B cell (primary cell): ENCODE results near the gene KDM3A. TPM values are rescaled to one million over a fixed set of nuclear protein-coding genes. Genes with fewer than 3 reads are reported as not detected.
A peak's percentile ranks its signal among the peaks of the same experiment; 100 is the strongest.
"Not testable (repeated sequence)": the region's sequence is repeated elsewhere in the genome, so short reads cannot be mapped to it uniquely, and the experiment has no call there.

Source experiments
- ATAC-seq: fragments of 200-7000 bp; cut with Tn5 transposase; one replicate; pipeline ENCODE4 v1.10.0; 2021; ENCODE audit warnings: low read depth, mild to moderate bottlenecking, moderate number of reproducible peaks, moderate library complexity
- CTCF ChIA-PET: fragments of 350-600 bp; sonication (Branson Sonifier 250); formaldehyde crosslinking; loops from one replicate; lab custom pipeline; 2021; ENCODE audit warnings: antibody characterized with exemption, inconsistent platforms; lab: Charles Lee
- POLR2A ChIA-PET: fragments of 350-600 bp; sonication (Branson Sonifier 250); formaldehyde crosslinking; loops from one replicate; lab custom pipeline; 2021; ENCODE audit warnings: antibody characterized with exemption; lab: Charles Lee
- DNase-seq: peaks from one replicate; pipeline ENCODE4 v3.0.0; 2013
- H2AFZ ChIP-seq: 2 replicates; pipeline ENCODE4 v1.6.1; 2012; ENCODE audit warnings: mild to moderate bottlenecking, low read depth, low read length; ENCODE audit not compliant: insufficient read depth, poor library complexity, severe bottlenecking
- H3K27ac ChIP-seq, 2 donors: 1 replicate in 1 of 2; 2 replicates in 1 of 2; pipeline ENCODE4 v1.5.1; 2012 to 2013; ENCODE audit warnings: low read length in 2 of 2, mild to moderate bottlenecking in 2 of 2, moderate library complexity in 1 of 2
- H3K27me3 ChIP-seq, 4 experiments: fragments of 200-600 bp in 1 of 4; sonication (generic) in 1 of 4; replicated peaks in 1 of 4; 1 replicate in 2 of 4; 2 replicates in 2 of 4; pipeline versions ENCODE4 v1.6.1 to v1.7.0; 2013 to 2016; ENCODE audit warnings: low read length in 3 of 4, mild to moderate bottlenecking in 2 of 4, mixed read lengths in 1 of 4, moderate library complexity in 1 of 4; ENCODE audit not compliant: insufficient read depth in 4 of 4, control insufficient read depth in 3 of 4; ENCODE audit errors: control extremely low read depth in 1 of 4
- H3K36me3 ChIP-seq, 2 experiments: replicated peaks in 1 of 2; 1 replicate in 1 of 2; 2 replicates in 1 of 2; pipeline versions ENCODE4 v1.6.1 to v1.7.1; 2013; ENCODE audit warnings: low read length in 1 of 2; ENCODE audit not compliant: insufficient read depth in 2 of 2, control insufficient read depth in 1 of 2; ENCODE audit errors: control extremely low read depth in 1 of 2, extremely low read depth in 1 of 2
- H3K4me1 ChIP-seq, 2 donors: fragments of 200-600 bp in 1 of 2; sonication (generic) in 1 of 2; 1 replicate in 1 of 2; 2 replicates in 1 of 2; pipeline versions ENCODE4 v1.5.1 to v1.6.1; 2013 to 2017; ENCODE audit warnings: low read length in 2 of 2; ENCODE audit not compliant: control insufficient read depth in 2 of 2, insufficient read depth in 2 of 2
- H3K4me2 ChIP-seq: replicated peaks from 2 replicates; pipeline ENCODE3; 2012; ENCODE audit warnings: mild to moderate bottlenecking, low read depth, low read length; ENCODE audit not compliant: poor library complexity, severe bottlenecking
- H3K4me3 ChIP-seq, 5 experiments: fragments of 200-600 bp in 1 of 5; sonication (generic) in 1 of 5; 1 replicate in 3 of 5; 2 replicates in 2 of 5; pipeline versions ENCODE4 v1.5.1 to v1.7.0; 2011 to 2016; ENCODE audit warnings: low read length in 4 of 5, mild to moderate bottlenecking in 4 of 5, low read depth in 2 of 5, control low read depth in 1 of 5, moderate library complexity in 1 of 5; ENCODE audit not compliant: insufficient read depth in 1 of 5; ENCODE audit errors: control extremely low read depth in 1 of 5, extremely low read depth in 1 of 5
- H3K79me2 ChIP-seq: fragments of 200-600 bp; sonication (generic); one replicate; pipeline ENCODE4 v1.6.0; 2016; ENCODE audit warnings: low read length; ENCODE audit not compliant: control insufficient read depth, insufficient read depth
- H3K9ac ChIP-seq: fragments of 200-600 bp; sonication (generic); 2 replicates; pipeline ENCODE4 v1.6.1; 2017; ENCODE audit warnings: mild to moderate bottlenecking, low read length, moderate library complexity
- H3K9me3 ChIP-seq, 3 donors: one replicate each; pipeline versions ENCODE4 v1.6.1 to v1.7.1; 2013; ENCODE audit warnings: low read length in 2 of 3; ENCODE audit not compliant: control insufficient read depth in 2 of 3, insufficient read depth in 1 of 3; ENCODE audit errors: control extremely low read depth in 1 of 3
- H4K20me1 ChIP-seq: 2 replicates; pipeline ENCODE4 v1.6.0; 2012; ENCODE audit warnings: mild to moderate bottlenecking, low read length; ENCODE audit not compliant: insufficient read depth, control insufficient read depth, poor library complexity, severe bottlenecking
- H3K27ac Mint-ChIP-seq: one replicate; pipeline ENCODE4 v1.8.0; 2021; ENCODE audit warnings: mixed read lengths
- H3K27me3 Mint-ChIP-seq: one replicate; pipeline ENCODE4 v1.8.0; 2021; ENCODE audit warnings: mixed read lengths
- H3K4me1 Mint-ChIP-seq: one replicate; pipeline ENCODE4 v1.8.0; 2021; ENCODE audit warnings: mixed read lengths
- H3K4me3 Mint-ChIP-seq: one replicate; pipeline ENCODE4 v1.8.0; 2021; ENCODE audit warnings: mixed read lengths
- H3K9me3 Mint-ChIP-seq: one replicate; pipeline ENCODE4 v1.8.0; 2022; ENCODE audit warnings: mixed read lengths; ENCODE audit not compliant: insufficient read depth
- EZH2 ChIP-seq: IDR thresholded peaks from 2 replicates; pipeline ENCODE4 v1.6.1; 2012; ENCODE audit warnings: borderline replicate concordance, low read depth, mild to moderate bottlenecking, moderate library complexity, low read length; ENCODE audit not compliant: insufficient read depth, poor library complexity, severe bottlenecking
- WGBS: methylation state at CpG from one replicate; pipeline ENCODE4 v1.1.5; 2013; ENCODE audit warnings: missing lambda C conversion rate; ENCODE audit not compliant: insufficient coverage; 5-methylcytosine and 5-hydroxymethylcytosine counted together
- intact Hi-C: fragments of 100-400 bp; cut with micrococcal nuclease; formaldehyde crosslinking; loops from one replicate; pipeline ENCODE4 v1.10.0; 2022
- polyA plus RNA-seq: library from polyadenylated mRNA; depleted of rRNA; stranded (reverse); fragments of >200 nt; gene quantifications from 2 replicates; pipeline ENCODE4 v1.2.3, GENCODE V29; 2012
- total RNA-seq, 2 donors: library from RNA; stranded (reverse); fragments of 120-200 nt in 1 of 2; gene quantifications; 1 replicate in 1 of 2; 2 replicates in 1 of 2; pipeline versions ENCODE4 v1.2.3 to v1.2.4, GENCODE V29; 2013 to 2022
- TF ChIP-seq, protein P1 (sequence below): fragments of 200-600 bp; IDR thresholded peaks from one replicate; pipeline ENCODE4 v1.8.0; 2022; ENCODE audit warnings: antibody characterized with exemption, mild to moderate bottlenecking

The KDM3A gene
- total and polyA plus RNA-seq, 2 donors (not counting 1 experiment from before 2014, with no cell fraction given), result 27.7 to 107 TPM

DNA sequence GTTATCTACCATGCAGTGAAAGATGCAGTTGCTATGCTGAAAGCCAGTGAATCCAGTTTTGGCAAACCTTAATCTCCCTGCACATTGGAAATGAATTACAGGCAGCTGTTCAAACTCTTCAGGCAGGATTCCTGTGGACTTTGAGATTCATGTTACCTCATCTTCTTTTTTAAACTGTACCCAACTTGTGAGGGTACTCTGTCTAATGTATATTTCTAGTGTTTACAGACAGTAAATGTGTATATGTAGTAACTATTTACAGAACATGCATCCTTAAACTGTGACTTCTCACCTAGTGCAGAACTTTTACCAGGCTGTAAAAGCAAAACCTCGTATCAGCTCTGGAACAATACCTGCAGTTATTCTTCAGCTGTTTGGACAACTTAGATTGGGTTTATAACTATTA, 50.9 kb downstream of the KDM3A start:
- H3K4me3 Mint-ChIP-seq, result no peak overlapping the region
- DNase-seq, result no peak

DNA sequence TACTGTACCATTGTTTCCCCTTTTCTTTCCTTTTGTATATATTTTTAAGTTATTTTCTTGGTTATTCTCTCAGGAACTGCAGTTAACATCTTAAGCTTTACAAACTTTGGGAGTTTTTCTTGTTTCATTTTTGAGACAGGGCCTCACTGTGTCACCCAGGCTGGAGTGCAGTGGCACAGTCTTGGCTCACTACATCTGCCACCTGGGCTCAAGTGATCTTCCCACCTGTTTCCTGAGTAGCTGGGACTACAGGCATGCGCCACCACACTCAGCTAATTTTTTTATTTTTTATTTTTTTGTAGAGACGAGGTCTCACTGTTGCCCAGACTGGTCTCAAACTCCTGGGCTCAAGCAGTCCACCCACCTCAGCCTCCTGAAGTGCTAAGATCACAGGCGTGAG, 55.2 kb downstream of the KDM3A start:
- H3K27me3 ChIP-seq, H3K27me3 Mint-ChIP-seq, H4K20me1 ChIP-seq, H3K79me2 ChIP-seq, H2AFZ ChIP-seq, POLR2A ChIA-PET, H3K27ac Mint-ChIP-seq, H3K4me3 Mint-ChIP-seq, ATAC-seq, H3K9ac ChIP-seq, intact Hi-C loops, H3K4me3 ChIP-seq: not testable (repeated sequence)
- peaks cover 9 to 50% of the 10 kb centered on the region in 2 experiments for H3K36me3 ChIP-seq
- Mint-ChIP-seq H3K9me3 (peaks cover 18% of the 10 kb centered on the region), H3K4me1 (peaks cover 49% of the 10 kb centered on the region)
- peak; percentile 20 for DNase-seq
- peak overlapping the region; percentile 8 for H3K4me2 ChIP-seq
- H3K4me1 ChIP-seq, result peaks cover 13 to 25% of the 10 kb centered on the region in 2 donors
- WGBS, result no CpG with 5 or more reads among the region's 3 CpGs
- H3K27ac ChIP-seq, result peak overlapping the region in 1 of 2 donors; percentile 64
- CTCF ChIA-PET, result interaction anchor here (0.8 kb wide), 1 partner anchor 8 kb away, joined by 3 read pairs; no protein-coding TSS in a partner anchor
- H3K9me3 ChIP-seq, result peaks cover 4 to 27% (median 17%) of the 10 kb centered on the region in 3 donors

More for the DNA sequence above, 50.9 kb downstream of the KDM3A start:
- ChIA-PET CTCF (no interaction called here), POLR2A (no interaction called here)
- Histone ChIP-seq H3K36me3 (peaks cover 0 to 55% of the 10 kb centered on the region in 2 experiments), H3K27ac (no peak overlapping the region), H3K4me3 (no peak overlapping the region), H3K9ac (no peak overlapping the region), H4K20me1 (no peaks in the 10 kb centered on the region), H3K4me1 (peaks cover 0 to 15% of the 10 kb centered on the region in 2 donors), H3K9me3 (no peaks in the 10 kb centered on the region), H3K79me2 (no peaks in the 10 kb centered on the region), H3K27me3 (no peaks in the 10 kb centered on the region), H2AFZ (no peak overlapping the region), H3K4me2 (no peak overlapping the region)
- no peaks in the 10 kb centered on the region for H3K9me3 Mint-ChIP-seq
- H3K4me1 Mint-ChIP-seq, result peaks cover 30% of the 10 kb centered on the region
- peak overlapping the region; percentile 8 for H3K27ac Mint-ChIP-seq
- ATAC-seq, result no peak
- intact Hi-C loops, result no loop called here
- TF ChIP-seq, protein P1, sequence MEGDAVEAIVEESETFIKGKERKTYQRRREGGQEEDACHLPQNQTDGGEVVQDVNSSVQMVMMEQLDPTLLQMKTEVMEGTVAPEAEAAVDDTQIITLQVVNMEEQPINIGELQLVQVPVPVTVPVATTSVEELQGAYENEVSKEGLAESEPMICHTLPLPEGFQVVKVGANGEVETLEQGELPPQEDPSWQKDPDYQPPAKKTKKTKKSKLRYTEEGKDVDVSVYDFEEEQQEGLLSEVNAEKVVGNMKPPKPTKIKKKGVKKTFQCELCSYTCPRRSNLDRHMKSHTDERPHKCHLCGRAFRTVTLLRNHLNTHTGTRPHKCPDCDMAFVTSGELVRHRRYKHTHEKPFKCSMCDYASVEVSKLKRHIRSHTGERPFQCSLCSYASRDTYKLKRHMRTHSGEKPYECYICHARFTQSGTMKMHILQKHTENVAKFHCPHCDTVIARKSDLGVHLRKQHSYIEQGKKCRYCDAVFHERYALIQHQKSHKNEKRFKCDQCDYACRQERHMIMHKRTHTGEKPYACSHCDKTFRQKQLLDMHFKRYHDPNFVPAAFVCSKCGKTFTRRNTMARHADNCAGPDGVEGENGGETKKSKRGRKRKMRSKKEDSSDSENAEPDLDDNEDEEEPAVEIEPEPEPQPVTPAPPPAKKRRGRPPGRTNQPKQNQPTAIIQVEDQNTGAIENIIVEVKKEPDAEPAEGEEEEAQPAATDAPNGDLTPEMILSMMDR, result no peak
- no peak for TF ChIP-seq EZH2
- H3K27me3 Mint-ChIP-seq, result no peaks in the 10 kb centered on the region
- WGBS, result no CpG with 5 or more reads among the region's 1 CpG
